ENCODE results near the gene DPYD.

Gene DPYD

GRCh38 chr1:97680894-97681293, 239.9 kb downstream of the DPYD start:
- no peak for DNase-seq

DNA sequence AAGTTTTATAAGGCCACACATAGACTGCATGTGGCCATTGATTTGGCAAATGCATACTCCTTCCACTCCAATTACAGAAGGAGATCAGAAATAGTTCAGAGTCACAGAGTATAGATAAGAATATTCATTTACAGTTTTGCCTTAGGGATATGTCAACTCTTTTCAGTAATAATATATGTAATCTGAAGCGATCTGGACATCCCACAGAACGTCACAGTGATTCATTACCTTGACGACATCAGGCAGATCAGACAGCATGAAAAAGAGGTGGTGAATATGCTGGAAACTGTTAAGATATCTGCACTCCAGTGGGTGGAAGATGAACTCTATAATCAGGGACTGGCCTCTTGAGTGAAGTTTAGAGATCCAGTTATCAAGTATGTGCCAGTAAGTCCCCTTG, 240.4 kb downstream of the DPYD start:
- no peak for DNase-seq

- DNase-seq, result no peak
Observed at GRCh38 chr1:97677702-97678101, 243.1 kb downstream of the DPYD start.

GRCh38 chr1:97674517-97674916, 246.3 kb downstream of the DPYD start:
- no peak for DNase-seq

DNA sequence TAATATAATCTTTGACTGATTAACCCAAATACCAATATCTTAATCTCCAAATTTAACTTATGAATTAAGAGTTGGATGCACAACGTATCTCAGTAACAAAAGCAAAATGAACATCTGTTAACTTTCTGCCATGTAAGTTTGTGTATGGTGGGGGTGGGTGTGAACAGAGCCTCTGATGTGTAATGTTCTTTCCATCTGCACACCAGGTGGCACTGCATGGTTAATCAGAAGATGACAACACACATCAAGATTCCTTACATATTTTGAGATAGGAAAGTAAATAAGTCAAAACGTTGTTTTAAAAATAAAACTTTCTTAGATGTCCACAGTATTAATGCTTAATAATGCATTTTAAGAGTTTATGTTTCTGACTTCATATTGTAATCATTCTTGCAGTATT, 251.9 kb downstream of the DPYD start:
- DNase-seq, result no peak

- DNase-seq, result no peak
Observed at GRCh38 chr1:97660431-97661105, 260.3 kb downstream of the DPYD start.

- DNase-seq, result no peak
Observed at GRCh38 chr1:97654876-97655585, 265.8 kb downstream of the DPYD start.

GRCh38 chr1:97651250-97651649, 269.6 kb downstream of the DPYD start:
- DNase-seq, result no peak

DNA sequence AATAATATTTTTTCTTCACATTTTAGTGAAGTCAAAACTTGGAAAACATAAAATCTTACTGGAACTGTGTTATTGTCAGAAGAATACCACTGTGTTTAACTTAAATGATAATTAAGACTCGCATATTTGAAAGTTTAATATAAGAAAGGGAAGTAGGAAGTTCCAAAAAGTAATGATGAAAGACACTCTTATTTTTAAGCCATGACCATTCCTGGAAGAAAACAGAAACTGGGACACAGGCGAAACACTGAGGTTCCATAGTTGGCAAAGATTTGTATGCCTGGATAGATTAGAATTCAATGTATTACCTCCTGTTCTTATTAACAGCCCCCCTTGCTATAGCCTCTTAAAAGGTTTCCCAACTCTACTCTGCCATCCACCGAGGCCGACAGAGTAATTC, 271.2 kb downstream of the DPYD start:
- no peak for DNase-seq

DNA sequence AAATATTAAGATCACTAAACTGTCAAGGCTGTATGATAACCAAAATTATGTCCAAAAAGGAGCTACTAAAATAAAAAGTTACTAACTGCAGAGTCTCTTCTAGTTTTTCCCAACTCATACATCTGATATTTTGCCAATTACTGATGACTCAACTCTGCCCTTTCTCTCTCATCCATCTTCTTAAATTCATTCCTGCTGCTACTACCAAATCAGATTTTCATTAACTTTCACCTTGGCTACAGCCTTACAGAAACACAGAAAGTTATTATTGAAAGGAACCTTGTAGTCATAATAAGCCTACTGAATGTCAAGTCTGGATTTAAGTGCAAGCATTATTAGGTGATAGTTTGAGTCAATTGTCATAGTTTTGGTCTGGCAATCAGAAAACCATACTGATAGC, 273.1 kb downstream of the DPYD start:
- no peak for DNase-seq

GRCh38 chr1:97646071-97646470, 274.8 kb downstream of the DPYD start:
- no peak for DNase-seq

GRCh38 chr1:97640677-97641076, 280.2 kb downstream of the DPYD start:
- DNase-seq, result no peak

GRCh38 chr1:97636941-97637340, 283.9 kb downstream of the DPYD start:
- no peak for DNase-seq

DNA sequence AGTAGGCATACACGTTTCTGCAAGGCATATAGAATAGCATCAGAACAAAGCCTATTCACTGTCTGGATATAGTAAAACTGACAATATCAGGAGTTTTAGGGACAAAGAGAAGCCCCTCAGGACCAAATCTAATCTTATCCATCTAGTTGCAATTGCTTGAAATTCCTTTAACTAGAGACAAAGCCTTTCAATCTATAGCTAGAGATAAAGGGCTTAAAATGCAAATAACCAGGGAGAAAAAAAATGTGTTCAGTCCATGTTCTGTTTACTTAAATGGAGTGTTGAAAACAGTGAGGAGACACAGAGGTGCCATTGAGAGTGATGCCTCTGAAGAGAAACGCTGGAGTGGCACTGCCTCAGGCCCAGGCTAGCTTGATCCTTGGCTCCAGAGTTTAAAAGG, 286.1 kb downstream of the DPYD start:
- no peak for DNase-seq

DNA sequence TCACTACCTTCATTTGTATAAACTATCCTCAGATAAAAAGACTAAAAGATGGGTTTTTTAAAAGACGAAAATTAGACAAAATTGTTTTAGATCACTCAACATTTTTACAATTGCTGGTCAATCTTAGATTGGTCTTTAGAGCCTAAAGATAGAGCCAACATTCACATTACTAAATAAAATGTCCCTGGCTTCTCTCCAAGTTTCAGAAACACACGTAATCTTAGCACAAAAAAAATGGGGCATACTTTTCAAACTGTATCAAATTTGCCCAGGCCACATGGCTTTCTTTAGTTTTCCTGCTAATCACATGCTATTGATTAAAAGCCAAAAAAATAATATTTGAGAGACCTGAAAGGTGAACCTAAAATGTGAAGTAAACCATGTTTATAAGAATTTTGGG, 288.1 kb downstream of the DPYD start:
- DNase-seq, result no peak

- DNase-seq, result peak; percentile 26
Observed at GRCh38 chr1:97632075-97632474, 288.8 kb downstream of the DPYD start.

DNA sequence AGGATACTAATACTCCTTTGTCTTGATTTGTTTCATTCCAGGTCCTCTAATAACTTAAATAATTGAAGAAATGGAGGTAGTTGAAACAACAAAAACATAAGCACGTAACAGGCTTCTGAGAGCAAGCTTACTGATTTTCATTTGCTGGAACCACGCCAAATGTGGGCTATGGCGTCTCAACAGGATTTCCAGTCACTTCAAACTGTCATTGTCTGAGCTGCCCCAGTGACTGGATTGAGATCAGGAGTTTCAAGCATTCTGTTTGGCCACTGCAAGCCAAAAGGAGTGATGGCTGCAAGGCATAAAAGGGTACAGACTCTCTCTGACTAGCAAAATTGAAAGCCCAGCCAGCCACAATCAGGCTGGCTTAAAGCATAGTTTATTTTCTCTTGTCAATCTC, 289.9 kb downstream of the DPYD start:
- DNase-seq, result no peak

GRCh38 chr1:97630281-97630680, 290.6 kb downstream of the DPYD start:
- no peak for DNase-seq

DNA sequence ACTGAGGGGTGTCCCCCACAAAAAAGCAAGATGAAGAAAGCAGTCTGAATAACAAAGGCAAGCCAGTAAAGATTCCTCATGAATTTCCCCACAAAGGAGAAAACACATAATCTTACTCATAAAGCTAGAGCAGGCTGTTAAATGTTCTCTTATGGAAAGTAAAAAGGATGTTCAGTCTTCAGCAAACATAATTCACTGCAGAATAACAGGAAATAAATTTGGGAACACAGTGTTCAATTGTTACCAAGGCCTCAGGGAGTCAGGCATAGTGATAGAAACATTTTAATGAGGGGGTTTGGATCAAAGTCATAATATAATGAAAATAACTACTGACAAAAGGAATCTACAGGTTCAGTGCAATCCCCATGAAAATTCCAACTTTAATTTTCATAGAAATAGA, 297.6 kb downstream of the DPYD start:
- DNase-seq, result no peak

DNA sequence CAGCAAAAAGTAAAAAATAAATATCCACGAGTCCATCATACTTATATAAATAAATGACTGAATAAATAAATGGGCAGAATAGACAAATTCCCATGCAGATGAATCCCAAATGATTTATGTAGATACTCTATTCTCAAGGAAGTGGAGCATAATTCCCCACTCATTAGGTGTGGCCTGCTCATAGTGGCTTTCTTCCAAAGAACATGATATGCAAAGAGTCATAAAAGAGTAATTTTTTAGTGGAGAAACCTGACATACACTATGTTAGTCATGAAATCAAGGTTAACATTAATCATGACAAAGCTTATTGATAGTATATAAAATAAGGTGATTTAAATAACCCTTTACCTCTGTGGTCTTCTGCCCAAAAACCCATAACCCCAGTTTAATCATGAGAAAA, 298.9 kb downstream of the DPYD start:
- DNase-seq, result no peak

- DNase-seq, result no peak
Observed at GRCh38 chr1:97619706-97620105, 301.1 kb downstream of the DPYD start.

GRCh38 chr1:97610748-97611147, 310.1 kb downstream of the DPYD start:
- DNase-seq, result no peak

GRCh38 chr1:97610102-97610501, 310.7 kb downstream of the DPYD start:
- DNase-seq, result no peak

- DNase-seq, result no peak
Observed at GRCh38 chr1:97608272-97608671, 312.6 kb downstream of the DPYD start.

GRCh38 chr1:97603776-97604175, 317.1 kb downstream of the DPYD start:
- DNase-seq, result no peak

Measured in NCI-H774 (cell line).